Activated T-helper 2 cell treated with anti-CD3 and anti-CD28 coated beads, Interferon-gamma antibody, Interleukin-2, Interleukin-4, amounts not matched to agents 10 μg/mL and 5 μg/mL and 100 μg/mL, durations not matched to agents 14 hours and 24 hours and 36 hours (primary cell): ENCODE data around the gene PGLYRP4. TPM values are rescaled to one million over a fixed set of nuclear protein-coding genes. Genes with fewer than 3 reads are reported as not detected.
"Not testable (repeated sequence)": the region's sequence is repeated elsewhere in the genome, so short reads cannot be mapped to it uniquely, and the experiment has no call there.

Source experiments
- DNase-seq: peaks from one replicate; pipeline ENCODE4 v3.0.0; 2021; ENCODE audit warnings: low spot score
- H3K27ac Mint-ChIP-seq: one replicate; pipeline ENCODE4 v1.8.0; 2021; ENCODE audit warnings: mixed read lengths
- H3K27me3 Mint-ChIP-seq: one replicate; pipeline ENCODE4 v1.8.0; 2021; ENCODE audit warnings: low read depth, mixed read lengths
- H3K36me3 Mint-ChIP-seq: one replicate; pipeline ENCODE4 v1.8.0; 2021; ENCODE audit warnings: low read depth, mixed read lengths
- H3K4me1 Mint-ChIP-seq: one replicate; pipeline ENCODE4 v1.8.0; 2021; ENCODE audit warnings: low read depth, mixed read lengths
- H3K4me3 Mint-ChIP-seq: one replicate; pipeline ENCODE4 v1.8.0; 2021; ENCODE audit warnings: low read depth, mild to moderate bottlenecking, moderate library complexity, mixed read lengths
- H3K9me3 Mint-ChIP-seq: one replicate; pipeline ENCODE4 v1.8.0; 2021; ENCODE audit warnings: mixed read lengths
- intact Hi-C: fragments of 100-400 bp; cut with micrococcal nuclease; formaldehyde crosslinking; loops from one replicate; pipeline ENCODE4 v1.15.1; 2023
- total RNA-seq: library from RNA; stranded (reverse); gene quantifications from 2 replicates; pipeline ENCODE4 v1.2.3, GENCODE V29; 2022

Gene PGLYRP4
- total RNA-seq, 1 donor from 2014 or later = not detected

DNA sequence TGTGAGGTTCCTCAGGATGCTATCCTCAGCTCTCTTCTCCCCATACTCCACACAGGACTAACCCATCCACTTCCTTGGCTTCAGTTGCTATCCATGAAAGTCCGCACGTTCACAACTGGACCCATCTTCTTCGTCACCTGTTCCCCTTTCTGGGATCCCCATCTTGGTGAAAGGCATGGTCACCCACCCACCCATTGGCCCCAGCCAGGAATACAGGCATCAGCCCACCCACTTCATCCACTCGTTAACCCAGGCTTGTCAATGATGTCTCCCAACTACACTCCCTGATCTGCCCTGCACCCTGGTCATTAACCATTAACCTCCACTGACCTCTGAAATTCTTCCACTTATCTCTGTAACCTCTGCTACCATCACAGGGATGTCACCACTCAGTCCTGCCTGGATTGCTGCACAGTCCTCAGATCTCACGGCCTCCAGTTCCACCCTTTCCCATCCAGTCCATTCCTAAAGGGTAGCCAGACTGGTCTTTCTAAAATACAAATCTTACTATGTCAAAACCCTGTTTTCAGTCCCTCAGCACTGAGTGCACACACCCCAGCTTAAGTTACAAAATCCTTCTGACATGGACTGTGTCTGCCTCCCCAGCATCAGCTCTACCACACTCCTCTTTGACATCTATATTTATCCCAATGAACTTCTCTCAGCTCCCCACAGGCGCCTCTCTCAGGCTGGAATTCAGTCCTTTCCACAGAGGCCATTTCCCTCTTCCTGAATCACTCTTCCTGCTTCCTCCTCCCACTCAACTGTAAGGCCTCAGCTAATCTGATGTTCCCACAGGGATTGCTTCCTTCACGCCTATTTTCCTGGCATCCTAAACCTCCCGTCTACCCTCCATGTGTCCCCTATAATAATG, 10.4 kb downstream of the PGLYRP4 start:
- no peak for DNase-seq
- H3K27me3 Mint-ChIP-seq = peaks cover 24% of the 10 kb centered on the region
- H3K27ac Mint-ChIP-seq = no peak overlapping the region
- intact Hi-C loops = no loop called here
- H3K4me1 Mint-ChIP-seq = peaks cover 3% of the 10 kb centered on the region
- no peaks in the 10 kb centered on the region for H3K36me3 Mint-ChIP-seq
- H3K9me3 Mint-ChIP-seq = no peaks in the 10 kb centered on the region
- H3K4me3 Mint-ChIP-seq = no peak overlapping the region

DNA sequence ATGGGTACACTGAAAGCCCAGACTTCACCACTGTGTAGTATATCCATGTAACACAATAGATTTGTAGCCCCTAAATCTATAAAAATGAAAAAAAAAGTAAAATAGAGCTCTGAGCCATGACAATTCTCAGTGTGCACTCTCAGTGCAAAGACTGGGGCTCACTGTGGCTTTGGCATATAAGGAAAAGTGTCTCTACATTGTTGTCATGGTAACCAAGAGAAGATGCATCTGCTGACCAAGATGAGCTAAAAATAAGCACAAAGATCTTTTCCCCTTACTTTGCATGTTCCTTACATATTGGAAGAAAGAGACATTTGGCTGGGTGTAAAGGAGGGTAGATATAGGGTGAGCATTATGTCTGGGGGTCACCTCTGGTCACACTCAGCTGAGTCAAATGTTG, 12.0 kb downstream of the PGLYRP4 start:
- H3K27me3 Mint-ChIP-seq = peaks cover 17% of the 10 kb centered on the region
- peaks cover 3% of the 10 kb centered on the region for H3K4me1 Mint-ChIP-seq
- H3K36me3 Mint-ChIP-seq = no peaks in the 10 kb centered on the region
- no peak for DNase-seq
- H3K4me3 Mint-ChIP-seq = no peak overlapping the region
- no peak overlapping the region for H3K27ac Mint-ChIP-seq
- no peaks in the 10 kb centered on the region for H3K9me3 Mint-ChIP-seq
- intact Hi-C loops = no loop called here

DNA sequence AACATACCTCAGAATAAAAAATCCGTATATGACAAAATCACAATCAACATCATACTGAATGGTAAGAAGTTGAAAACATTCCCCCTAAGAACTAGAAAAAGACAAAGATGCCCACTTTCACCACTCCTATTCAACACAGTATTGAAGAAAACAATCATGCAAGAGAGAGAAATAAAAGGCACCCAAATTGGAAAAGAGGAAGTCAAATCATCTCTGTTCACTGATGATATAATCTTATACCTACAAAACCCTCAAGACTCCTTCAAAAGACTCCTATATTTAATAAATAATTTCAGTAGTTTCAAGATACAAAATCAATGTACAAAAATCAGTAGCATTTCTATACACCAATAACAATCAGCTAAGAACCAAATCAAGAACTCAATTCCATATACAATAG, 14.7 kb downstream of the PGLYRP4 start:
- Mint-ChIP-seq H3K4me1 (no peaks in the 10 kb centered on the region), H3K9me3 (peaks cover 7% of the 10 kb centered on the region), H3K27me3 (peaks cover 16% of the 10 kb centered on the region), H3K36me3 (no peaks in the 10 kb centered on the region), H3K27ac (no peak overlapping the region), H3K4me3 (no peak overlapping the region)
- intact Hi-C loops = no loop called here
- DNase-seq = no peak

DNA sequence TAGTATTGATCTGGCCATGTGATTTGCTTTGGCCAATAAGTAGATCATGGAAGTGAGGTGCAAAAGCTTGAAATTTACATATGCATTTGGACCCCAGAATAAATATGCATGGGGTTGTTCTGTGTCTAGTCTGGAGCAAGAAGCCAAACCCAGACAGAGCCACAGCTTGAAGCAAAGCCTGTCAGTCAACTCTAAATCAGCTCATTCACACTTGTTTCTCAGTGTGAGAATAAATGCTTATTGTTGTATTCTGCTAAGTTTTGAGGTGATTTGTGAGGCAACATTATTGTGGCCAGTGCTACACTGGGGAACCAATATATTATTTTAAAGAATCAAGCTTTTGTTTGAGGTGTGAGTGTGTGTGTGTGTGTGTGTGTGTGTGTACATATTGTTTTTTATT, 23.7 kb downstream of the PGLYRP4 start:
- Mint-ChIP-seq H3K4me1 (no peaks in the 10 kb centered on the region), H3K4me3 (no peak overlapping the region), H3K27ac (no peak overlapping the region), H3K36me3 (no peaks in the 10 kb centered on the region), H3K9me3 (peaks cover 18% of the 10 kb centered on the region), H3K27me3 (peaks cover 1% of the 10 kb centered on the region)
- intact Hi-C loops = no loop called here
- DNase-seq = no peak

DNA sequence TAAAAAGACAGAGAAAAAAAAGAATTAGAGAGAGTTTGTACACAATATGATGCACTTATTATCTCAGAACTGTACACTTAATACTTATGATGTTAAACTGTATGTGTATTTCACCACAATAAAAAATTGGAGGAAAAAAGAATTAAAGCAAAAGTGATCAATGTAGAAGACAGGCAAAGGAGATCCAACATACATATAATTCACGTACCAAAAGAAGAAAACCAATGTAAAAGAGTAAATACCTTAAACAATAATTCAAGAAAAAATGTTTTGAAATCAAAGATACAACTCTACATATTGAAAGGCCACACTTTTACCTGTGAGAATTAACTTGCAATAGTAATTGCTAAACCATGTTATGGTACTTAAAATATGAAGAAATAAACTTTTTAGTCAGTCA, 26.1 kb downstream of the PGLYRP4 start:
- Mint-ChIP-seq H3K4me1 (no peaks in the 10 kb centered on the region), H3K36me3 (no peaks in the 10 kb centered on the region), H3K27ac (no peak overlapping the region), H3K27me3 (peaks cover 4% of the 10 kb centered on the region), H3K9me3 (peaks cover 18% of the 10 kb centered on the region), H3K4me3 (no peak overlapping the region)
- intact Hi-C loops = no loop called here
- DNase-seq = no peak

DNA sequence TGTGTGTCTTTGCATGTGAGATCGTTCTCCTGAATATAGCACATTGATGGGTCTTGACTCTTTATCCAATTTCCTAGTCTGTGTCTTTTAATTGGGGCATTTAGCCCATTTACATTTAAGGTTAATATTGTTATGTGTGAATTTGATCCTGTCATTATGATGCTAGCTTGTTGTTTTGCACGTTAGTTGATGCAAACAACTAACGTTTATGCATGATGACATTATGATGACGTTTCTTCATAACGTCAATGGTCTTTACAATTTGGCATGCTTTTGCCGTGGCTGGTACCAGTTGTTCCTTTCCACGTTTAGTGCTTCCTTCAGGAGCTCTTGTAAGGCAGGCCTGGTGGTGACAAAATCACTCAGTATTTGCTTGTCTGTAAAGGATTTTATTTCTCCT, 30.5 kb downstream of the PGLYRP4 start:
- peaks cover 14% of the 10 kb centered on the region for H3K9me3 Mint-ChIP-seq
- DNase-seq, intact Hi-C loops: not testable (repeated sequence)

DNA sequence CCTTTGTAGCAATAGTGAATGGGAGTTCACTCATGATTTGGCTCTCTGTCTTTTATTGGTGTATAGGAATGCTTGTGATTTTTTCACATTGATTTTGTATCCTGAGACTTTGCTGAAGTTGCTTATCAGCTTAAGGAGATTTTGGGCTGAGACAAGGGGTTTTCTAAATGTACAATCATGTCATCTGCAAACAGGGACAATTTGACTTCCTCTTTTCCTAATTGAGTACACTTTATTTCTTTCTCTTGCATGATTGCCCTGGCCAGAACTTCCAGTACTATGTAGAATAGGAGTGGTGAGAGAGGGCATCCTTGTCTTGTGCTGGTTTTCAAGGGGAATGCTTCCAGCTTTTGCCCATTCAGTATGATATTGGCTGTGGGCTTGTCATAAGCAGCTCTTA, 32.6 kb downstream of the PGLYRP4 start:
- DNase-seq, H3K9me3 Mint-ChIP-seq, H3K4me1 Mint-ChIP-seq, intact Hi-C loops, H3K4me3 Mint-ChIP-seq, H3K36me3 Mint-ChIP-seq, H3K27ac Mint-ChIP-seq: not testable (repeated sequence)
- H3K27me3 Mint-ChIP-seq = peaks cover 14% of the 10 kb centered on the region

More for the DNA sequence above, 30.5 kb downstream of the PGLYRP4 start:
- H3K27me3 Mint-ChIP-seq = peaks cover 14% of the 10 kb centered on the region
- H3K4me3 Mint-ChIP-seq, H3K27ac Mint-ChIP-seq, H3K36me3 Mint-ChIP-seq, H3K4me1 Mint-ChIP-seq: not testable (repeated sequence)

DNA sequence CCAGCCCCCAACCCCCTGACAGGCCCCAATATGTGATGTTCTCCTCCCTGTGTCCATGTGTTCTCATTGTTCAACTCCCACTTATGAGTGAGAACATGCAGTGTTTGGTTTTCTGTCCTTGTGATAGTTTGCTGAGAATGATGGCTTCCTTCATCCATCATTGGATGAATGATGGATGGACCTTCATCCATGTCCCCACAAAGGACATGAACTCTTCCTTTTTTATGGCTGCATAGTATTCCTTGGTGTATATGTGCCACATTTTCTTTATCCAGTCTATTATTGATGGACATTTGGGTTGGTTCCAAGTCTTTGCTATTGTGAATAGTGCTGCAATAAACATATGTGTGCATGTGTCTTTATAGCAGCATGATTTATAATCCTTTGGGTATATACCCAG, 34.3 kb downstream of the PGLYRP4 start:
- H3K36me3 Mint-ChIP-seq, H3K27ac Mint-ChIP-seq, H3K9me3 Mint-ChIP-seq, DNase-seq, H3K4me3 Mint-ChIP-seq, H3K4me1 Mint-ChIP-seq, intact Hi-C loops: not testable (repeated sequence)
- peaks cover 14% of the 10 kb centered on the region for H3K27me3 Mint-ChIP-seq

DNA sequence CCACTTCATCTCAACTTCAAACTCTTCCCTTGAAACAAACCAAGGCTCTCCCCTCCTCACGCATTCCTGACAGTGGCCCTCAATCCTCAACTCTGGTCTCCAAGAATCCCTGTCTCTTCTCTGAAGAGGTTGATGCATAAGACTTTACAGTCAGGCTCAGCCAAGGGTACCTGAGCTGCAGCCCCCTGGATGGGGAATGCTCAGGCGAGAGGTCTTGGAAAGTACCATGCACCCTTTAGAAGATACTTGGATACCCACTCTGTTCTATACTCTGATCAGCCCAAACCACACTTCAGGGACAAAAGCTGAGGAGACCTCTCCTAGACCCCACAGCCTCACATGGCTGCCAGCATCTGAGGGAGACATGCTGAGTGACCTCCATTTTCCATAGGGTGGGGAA, 35.4 kb downstream of the PGLYRP4 start:
- Mint-ChIP-seq H3K9me3 (no peaks in the 10 kb centered on the region), H3K36me3 (no peaks in the 10 kb centered on the region), H3K27me3 (peaks cover 14% of the 10 kb centered on the region), H3K4me3 (no peak overlapping the region), H3K27ac (no peak overlapping the region), H3K4me1 (no peaks in the 10 kb centered on the region)
- no peak for DNase-seq
- intact Hi-C loops = no loop called here

DNA sequence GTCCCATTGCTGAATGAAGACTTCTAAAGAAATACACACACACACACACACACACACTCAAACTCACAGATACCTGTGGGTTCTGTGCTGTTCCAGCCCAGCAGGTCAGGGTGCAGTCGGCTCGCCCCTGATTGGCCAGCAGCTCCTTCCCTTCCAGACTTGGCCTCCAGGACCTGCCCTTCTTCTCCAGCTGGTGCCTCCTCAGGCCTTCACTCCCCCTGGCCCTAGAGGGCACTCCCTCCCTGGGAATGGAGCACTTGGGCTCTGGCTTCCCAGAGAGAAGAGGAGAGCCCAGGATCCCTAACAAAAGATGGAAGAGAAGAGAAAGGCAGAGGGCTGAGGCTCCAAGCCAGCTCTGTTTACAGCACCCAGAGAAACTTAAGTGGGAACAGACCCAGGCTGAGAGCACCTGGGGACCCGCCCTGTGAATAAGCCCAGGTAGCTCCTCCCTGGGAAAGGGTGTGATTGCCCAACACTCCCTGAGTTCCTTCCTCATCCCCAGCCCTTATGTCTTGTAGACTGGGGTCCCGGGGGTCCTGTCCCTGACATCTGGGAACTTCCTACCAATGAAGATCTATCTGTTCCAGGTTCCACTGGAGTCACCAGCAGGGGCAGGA, 36.0 kb downstream of the PGLYRP4 start, which contains the start of gene PGLYRP3:
Gene PGLYRP3, minus strand, starts transcription at position 383 of the 617 bp plus-strand sequence. CDS start 2,287 bp downstream, outside the sequence.
- Mint-ChIP-seq H3K4me1 (no peaks in the 10 kb centered on the region), H3K27ac (no peak within 1 kb of the TSS), H3K27me3 (peaks cover 12% of the 10 kb centered on the region), H3K9me3 (no peaks in the 10 kb centered on the region), H3K36me3 (no peaks in the 10 kb centered on the region), H3K4me3 (no peak within 1 kb of the TSS)
- no peak for DNase-seq
- intact Hi-C loops = no loop called here

DNA sequence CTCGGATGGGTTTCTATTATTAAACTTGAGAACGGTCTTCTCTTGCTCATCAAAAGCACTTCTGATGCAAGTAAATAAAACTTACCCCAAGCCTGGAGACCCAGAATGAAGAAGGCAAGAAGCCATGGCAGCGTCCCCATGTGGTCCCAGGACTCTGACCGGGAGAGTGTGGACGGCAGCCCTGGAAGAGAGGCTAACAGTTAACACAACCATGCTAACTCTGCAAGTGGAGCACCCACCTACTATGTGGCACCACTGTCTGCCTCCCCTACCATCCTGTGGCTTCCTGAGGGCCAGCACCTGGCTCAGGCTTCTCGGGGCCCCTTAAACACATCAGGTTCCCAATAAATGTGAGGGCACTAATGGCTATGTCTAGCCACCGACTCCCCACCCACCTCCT, 38.1 kb downstream of the PGLYRP4 start:
- Mint-ChIP-seq H3K9me3 (no peaks in the 10 kb centered on the region), H3K36me3 (no peaks in the 10 kb centered on the region), H3K27ac (no peak overlapping the region), H3K4me1 (no peaks in the 10 kb centered on the region), H3K27me3 (peaks cover 4% of the 10 kb centered on the region), H3K4me3 (no peak overlapping the region)
- DNase-seq = no peak
- intact Hi-C loops = no loop called here

DNA sequence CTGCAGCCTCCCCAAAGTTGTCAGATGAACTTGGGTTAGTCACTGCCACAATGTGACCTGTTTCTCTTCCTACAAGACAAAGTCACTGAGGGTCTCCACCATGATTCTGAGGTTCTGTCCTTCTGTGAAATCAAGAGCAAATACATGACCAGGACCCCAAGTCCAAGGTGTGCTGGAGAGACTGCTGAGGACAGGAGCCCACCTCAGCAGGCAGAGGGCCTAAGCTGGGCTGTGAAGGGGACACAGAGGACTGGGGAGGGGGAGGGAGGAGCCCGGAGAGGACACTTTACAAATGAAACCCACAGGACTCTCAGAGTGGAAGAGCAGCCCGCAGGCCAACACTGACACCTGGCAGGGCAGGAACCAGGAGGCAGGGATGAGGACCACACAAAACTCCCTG, 39.2 kb downstream of the PGLYRP4 start:
- Mint-ChIP-seq H3K27ac (no peak overlapping the region), H3K9me3 (no peaks in the 10 kb centered on the region), H3K4me3 (no peak overlapping the region), H3K4me1 (no peaks in the 10 kb centered on the region), H3K27me3 (peaks cover 5% of the 10 kb centered on the region), H3K36me3 (no peaks in the 10 kb centered on the region)
- no peak for DNase-seq
- intact Hi-C loops = no loop called here

DNA sequence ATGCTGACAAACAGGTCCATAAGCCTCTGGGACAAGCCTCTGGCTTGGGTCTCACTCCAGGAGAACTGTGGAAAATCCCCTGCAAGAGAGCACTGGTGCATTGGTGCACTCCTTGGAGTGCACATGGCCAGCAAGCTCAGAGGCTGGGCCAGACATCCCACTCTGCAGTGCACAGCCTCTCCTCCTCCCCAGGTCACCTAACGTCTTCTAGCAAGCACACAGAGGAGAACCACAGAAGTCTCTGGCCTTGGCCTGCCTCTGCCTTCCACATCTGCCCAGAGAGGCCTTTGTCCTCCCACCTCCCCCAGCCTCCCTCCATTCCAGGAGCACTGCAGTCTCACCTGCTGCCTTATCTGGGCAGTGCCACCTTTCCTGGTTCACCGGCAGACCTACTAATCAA, 40.1 kb downstream of the PGLYRP4 start:
- Mint-ChIP-seq H3K4me1 (no peaks in the 10 kb centered on the region), H3K9me3 (no peaks in the 10 kb centered on the region)

More for the DNA sequence above, 40.1 kb downstream of the PGLYRP4 start:
- H3K27me3 Mint-ChIP-seq = peaks cover 5% of the 10 kb centered on the region
- H3K36me3 Mint-ChIP-seq = no peaks in the 10 kb centered on the region
- no peak overlapping the region for H3K4me3 Mint-ChIP-seq
- no peak for DNase-seq
- no peak overlapping the region for H3K27ac Mint-ChIP-seq
- intact Hi-C loops = no loop called here
